Neural progenitor cell (in vitro differentiated cells): ENCODE data around the gene TAMALIN. TPM values are rescaled to one million over a fixed set of nuclear protein-coding genes. Genes with fewer than 3 reads are reported as not detected.

Source experiments
- DNase-seq: peaks from one replicate; pipeline ENCODE4 v3.0.0-alpha.2; 2016; ENCODE audit warnings: low spot score
- H2AFZ ChIP-seq: fragments of 200-600 bp; sonication (generic); replicated peaks from 2 replicates; pipeline ENCODE4 v1.6.1; 2016; ENCODE audit warnings: antibody characterized with exemption
- H3F3A ChIP-seq: fragments of 200-600 bp; sonication (generic); 2 replicates; pipeline ENCODE4 v1.6.1; 2016; ENCODE audit warnings: antibody characterized with exemption, low read depth
- H3K27ac ChIP-seq: fragments of 200-600 bp; sonication (generic); 2 replicates; pipeline ENCODE4 v1.5.1; 2016; ENCODE audit warnings: mild to moderate bottlenecking
- H3K27me3 ChIP-seq: fragments of 200-600 bp; sonication (generic); 2 replicates; pipeline ENCODE4 v1.6.1; 2016; ENCODE audit warnings: mild to moderate bottlenecking, moderate library complexity
- H3K36me3 ChIP-seq: fragments of 200-600 bp; sonication (generic); 2 replicates; pipeline ENCODE4 v1.5.1; 2016
- H3K4me1 ChIP-seq: fragments of 200-600 bp; sonication (generic); 2 replicates; pipeline ENCODE4 v1.6.1; 2016; ENCODE audit warnings: mixed run types
- H3K4me2 ChIP-seq: fragments of 200-600 bp; sonication (generic); 2 replicates; pipeline ENCODE4 v1.6.1; 2016
- H3K4me3 ChIP-seq: fragments of 200-600 bp; sonication (generic); 2 replicates; pipeline ENCODE4 v1.5.1; 2016
- H3K79me2 ChIP-seq: fragments of 200-600 bp; sonication (generic); 2 replicates; pipeline ENCODE4 v1.6.1; 2016; ENCODE audit warnings: low read depth
- H3K9ac ChIP-seq: fragments of 200-600 bp; sonication (generic); 2 replicates; pipeline ENCODE4 v1.6.1; 2016
- H3K9me3 ChIP-seq: fragments of 200-600 bp; sonication (generic); 2 replicates; pipeline ENCODE4 v1.5.1; 2016; ENCODE audit warnings: low read depth
- H4K20me1 ChIP-seq: fragments of 200-600 bp; sonication (generic); 2 replicates; pipeline ENCODE4 v1.6.1; 2016; ENCODE audit warnings: low read depth
- H3K27ac Mint-ChIP-seq: 3 replicates; pipeline ENCODE4 v1.8.0; 2021; ENCODE audit warnings: mixed read lengths
- H3K27me3 Mint-ChIP-seq: 2 replicates; pipeline ENCODE4 v1.8.0; 2022; ENCODE audit warnings: low read depth, mild to moderate bottlenecking, inconsistent platforms, moderate library complexity, mixed read lengths; ENCODE audit not compliant: insufficient read depth
- H3K36me3 Mint-ChIP-seq: 3 replicates; pipeline ENCODE4 v1.8.0; 2021; ENCODE audit warnings: mixed read lengths
- H3K4me1 Mint-ChIP-seq: 3 replicates; pipeline ENCODE4 v1.8.0; 2021; ENCODE audit warnings: mixed read lengths
- H3K4me3 Mint-ChIP-seq: 3 replicates; pipeline ENCODE4 v1.8.0; 2021; ENCODE audit warnings: mild to moderate bottlenecking, moderate library complexity, mixed read lengths
- H3K9me3 Mint-ChIP-seq: 3 replicates; pipeline ENCODE4 v1.8.0; 2020; ENCODE audit warnings: mixed read lengths
- EZH2 ChIP-seq: fragments of 200-600 bp; sonication (generic); IDR thresholded peaks from 2 replicates; pipeline ENCODE4 v1.6.1; 2017; ENCODE audit warnings: antibody characterized with exemption, mild to moderate bottlenecking, moderate library complexity
- EZH2phosphoT487 ChIP-seq: fragments of 200-600 bp; sonication (generic); IDR thresholded peaks from 2 replicates; pipeline ENCODE4 v1.6.1; 2017; ENCODE audit warnings: antibody characterized with exemption
- total RNA-seq: library from RNA; depleted of rRNA; stranded (reverse); fragments of >200 nt; gene quantifications from 2 replicates; pipeline ENCODE4 v1.2.3, GENCODE V29; 2015; ENCODE audit warnings: low replicate concordance
- TF ChIP-seq, protein P1 (sequence below): fragments of 200-600 bp; sonication (generic); IDR thresholded peaks from 2 replicates; pipeline ENCODE4 v1.5.1; 2017; ENCODE audit warnings: antibody characterized with exemption, mild to moderate bottlenecking

The TAMALIN gene
- total RNA-seq, 1 donor from 2014 or later: 1.1 TPM

DNA sequence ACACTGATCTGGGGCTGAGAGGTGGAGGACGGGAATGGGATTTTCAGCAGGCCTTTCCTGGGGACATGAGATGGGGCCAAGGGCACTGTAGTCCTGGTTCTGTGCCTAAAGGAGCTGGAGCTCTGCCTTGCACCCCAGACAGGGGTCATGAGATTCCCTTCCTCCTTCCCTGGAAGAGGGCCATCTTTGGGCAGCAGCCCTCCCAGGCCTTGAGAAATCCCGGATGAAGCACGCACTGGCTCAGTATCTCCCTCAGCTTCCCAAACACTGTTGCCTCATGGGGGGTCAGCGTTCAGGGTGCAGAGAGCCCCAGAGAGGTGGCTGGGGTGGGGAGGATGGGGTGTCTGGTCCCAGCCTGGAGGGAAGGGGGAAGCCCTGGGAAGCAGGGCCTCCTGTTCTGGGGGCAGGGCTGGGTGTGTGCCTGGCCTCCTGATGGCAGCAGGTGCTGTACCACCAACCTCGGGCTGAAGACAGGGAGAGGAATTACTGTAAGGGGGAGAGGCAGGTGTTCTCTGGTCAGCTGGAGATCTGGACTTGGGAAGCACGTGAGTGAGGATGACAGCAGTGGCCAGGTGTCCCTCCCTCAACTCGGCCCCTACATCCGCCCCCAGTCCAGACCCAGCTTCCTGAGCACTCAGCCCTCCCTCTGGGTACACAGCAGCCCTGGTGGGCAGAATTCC lies 36.1 kb downstream of the TAMALIN start:
- Histone ChIP-seq H3K36me3 (no peaks in the 10 kb centered on the region), H3K9ac (no peak overlapping the region), H2AFZ (no peak overlapping the region), H3K4me3 (no peak overlapping the region), H4K20me1 (peaks cover 41% of the 10 kb centered on the region), H3K4me2 (no peak overlapping the region), H3K79me2 (no peaks in the 10 kb centered on the region), H3K4me1 (no peaks in the 10 kb centered on the region), H3F3A (peaks cover 13% of the 10 kb centered on the region), H3K27me3 (peaks cover 15% of the 10 kb centered on the region), H3K27ac (no peak overlapping the region), H3K9me3 (no peaks in the 10 kb centered on the region)
- no peak overlapping the region for H3K4me3 Mint-ChIP-seq
- DNase-seq: no peak
- H3K36me3 Mint-ChIP-seq: peaks cover 6% of the 10 kb centered on the region
- peaks cover 16% of the 10 kb centered on the region for H3K4me1 Mint-ChIP-seq
- no peaks in the 10 kb centered on the region for H3K9me3 Mint-ChIP-seq
- H3K27ac Mint-ChIP-seq: no peak overlapping the region
- H3K27me3 Mint-ChIP-seq: peaks cover 9% of the 10 kb centered on the region
- TF ChIP-seq EZH2 (no peak), EZH2phosphoT487 (no peak)
- TF ChIP-seq, protein P1, sequence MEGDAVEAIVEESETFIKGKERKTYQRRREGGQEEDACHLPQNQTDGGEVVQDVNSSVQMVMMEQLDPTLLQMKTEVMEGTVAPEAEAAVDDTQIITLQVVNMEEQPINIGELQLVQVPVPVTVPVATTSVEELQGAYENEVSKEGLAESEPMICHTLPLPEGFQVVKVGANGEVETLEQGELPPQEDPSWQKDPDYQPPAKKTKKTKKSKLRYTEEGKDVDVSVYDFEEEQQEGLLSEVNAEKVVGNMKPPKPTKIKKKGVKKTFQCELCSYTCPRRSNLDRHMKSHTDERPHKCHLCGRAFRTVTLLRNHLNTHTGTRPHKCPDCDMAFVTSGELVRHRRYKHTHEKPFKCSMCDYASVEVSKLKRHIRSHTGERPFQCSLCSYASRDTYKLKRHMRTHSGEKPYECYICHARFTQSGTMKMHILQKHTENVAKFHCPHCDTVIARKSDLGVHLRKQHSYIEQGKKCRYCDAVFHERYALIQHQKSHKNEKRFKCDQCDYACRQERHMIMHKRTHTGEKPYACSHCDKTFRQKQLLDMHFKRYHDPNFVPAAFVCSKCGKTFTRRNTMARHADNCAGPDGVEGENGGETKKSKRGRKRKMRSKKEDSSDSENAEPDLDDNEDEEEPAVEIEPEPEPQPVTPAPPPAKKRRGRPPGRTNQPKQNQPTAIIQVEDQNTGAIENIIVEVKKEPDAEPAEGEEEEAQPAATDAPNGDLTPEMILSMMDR: no peak

DNA sequence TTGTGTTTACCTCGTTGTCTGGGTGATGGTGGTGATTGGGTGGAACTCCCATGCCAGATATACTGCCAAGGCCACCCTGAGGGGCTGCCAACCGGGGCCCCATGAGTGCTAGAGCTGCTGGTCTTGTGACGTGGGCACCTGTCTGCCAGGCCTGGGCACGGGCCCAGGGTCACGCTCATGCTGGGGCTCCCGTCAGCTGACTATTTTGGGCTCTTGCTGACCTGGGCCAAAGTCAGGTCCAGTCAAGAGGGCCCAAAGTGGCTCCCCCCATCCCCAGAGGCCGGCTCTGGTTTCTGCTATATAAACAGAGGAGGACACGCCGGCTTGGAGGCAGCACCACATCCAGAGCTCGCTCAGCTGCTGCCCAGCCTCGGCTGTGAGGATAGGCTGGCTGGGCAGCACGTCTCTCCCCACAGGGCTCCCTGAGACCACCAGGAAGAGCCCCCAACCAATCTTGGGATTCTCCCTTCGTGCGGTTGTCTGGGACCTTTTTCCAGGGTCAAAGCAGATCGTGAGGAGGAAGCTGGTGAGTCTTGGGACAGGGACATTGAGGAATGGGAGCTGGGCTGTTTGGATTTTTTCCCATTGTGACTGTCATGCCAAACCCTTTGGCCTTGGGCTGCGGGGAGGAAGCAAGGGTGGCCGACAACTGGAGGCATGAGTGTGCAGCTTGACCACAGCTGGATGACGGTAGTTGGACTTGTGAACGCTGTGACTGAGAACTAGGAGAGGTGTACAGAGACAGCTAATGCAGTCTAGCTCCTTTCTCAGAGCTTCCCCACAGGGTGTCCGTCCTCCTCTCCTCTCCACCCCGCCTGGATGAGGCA lies 36.9 kb downstream of the TAMALIN start:
- H3K4me3 Mint-ChIP-seq: no peak overlapping the region
- H3K4me2 ChIP-seq: no peak overlapping the region
- H3K79me2 ChIP-seq: no peaks in the 10 kb centered on the region
- peaks cover 6% of the 10 kb centered on the region for H3F3A ChIP-seq
- peaks cover 14% of the 10 kb centered on the region for H3K27me3 ChIP-seq
- H3K4me1 Mint-ChIP-seq: peaks cover 11% of the 10 kb centered on the region
- peaks cover 6% of the 10 kb centered on the region for H3K36me3 Mint-ChIP-seq
- no peak for DNase-seq
- no peaks in the 10 kb centered on the region for H3K4me1 ChIP-seq
- H3K9me3 Mint-ChIP-seq: no peaks in the 10 kb centered on the region
- no peaks in the 10 kb centered on the region for H3K36me3 ChIP-seq
- TF ChIP-seq, protein P1: no peak
- TF ChIP-seq EZH2phosphoT487 (no peak), EZH2 (no peak)
- H3K27me3 Mint-ChIP-seq: peaks cover 4% of the 10 kb centered on the region
- H3K27ac Mint-ChIP-seq: no peak overlapping the region
- H3K9ac ChIP-seq: no peak overlapping the region
- no peak overlapping the region for H3K27ac ChIP-seq
- peaks cover 33% of the 10 kb centered on the region for H4K20me1 ChIP-seq
- no peaks in the 10 kb centered on the region for H3K9me3 ChIP-seq
- no peak overlapping the region for H3K4me3 ChIP-seq
- no peak overlapping the region for H2AFZ ChIP-seq

DNA sequence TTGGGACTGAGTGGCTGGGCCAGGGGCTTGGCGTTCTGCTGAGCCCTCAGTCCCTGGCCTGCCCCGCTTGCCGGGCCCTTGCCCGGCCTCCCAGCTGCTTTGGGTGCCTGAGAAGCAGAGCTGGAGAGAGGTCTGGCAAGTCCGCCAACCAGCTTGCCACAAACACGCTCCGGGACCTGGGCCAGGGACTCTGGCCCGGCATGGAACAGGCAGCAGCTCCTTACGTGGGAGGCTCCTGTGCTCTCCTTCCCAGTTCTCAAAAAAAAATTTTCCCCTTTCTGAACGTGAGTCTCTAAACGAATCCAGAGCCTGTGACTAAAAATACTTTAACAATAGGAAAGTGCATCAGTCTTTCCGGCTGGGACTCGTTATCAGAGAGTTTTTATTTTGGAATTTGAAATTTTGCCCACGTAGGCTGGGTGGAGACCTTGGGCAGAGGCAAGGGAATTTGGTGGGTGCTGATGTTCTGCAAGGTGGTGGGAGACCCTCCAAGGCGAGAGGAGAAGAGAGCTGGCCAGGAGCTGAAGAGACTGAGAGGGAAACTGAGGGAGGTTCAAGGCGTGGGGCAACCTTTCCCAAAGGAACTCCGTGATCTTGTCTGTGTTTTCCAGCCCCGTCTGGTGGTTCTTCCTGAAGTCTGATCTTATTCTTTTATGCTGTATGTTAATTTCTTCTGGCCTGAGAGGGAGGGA lies 37.7 kb downstream of the TAMALIN start:
- Histone ChIP-seq H3K79me2 (no peaks in the 10 kb centered on the region), H3K36me3 (no peaks in the 10 kb centered on the region), H3K9ac (no peak overlapping the region), H2AFZ (no peak overlapping the region), H3K27me3 (peaks cover 15% of the 10 kb centered on the region), H3F3A (no peaks in the 10 kb centered on the region), H3K4me2 (no peak overlapping the region), H3K27ac (no peak overlapping the region), H3K9me3 (no peaks in the 10 kb centered on the region), H3K4me3 (no peak overlapping the region), H4K20me1 (peaks cover 25% of the 10 kb centered on the region), H3K4me1 (no peaks in the 10 kb centered on the region)
- Mint-ChIP-seq H3K4me3 (no peak overlapping the region), H3K36me3 (peaks cover 10% of the 10 kb centered on the region), H3K9me3 (no peaks in the 10 kb centered on the region), H3K27me3 (peaks cover 8% of the 10 kb centered on the region), H3K27ac (no peak overlapping the region), H3K4me1 (peaks cover 7% of the 10 kb centered on the region)
- TF ChIP-seq EZH2 (no peak), EZH2phosphoT487 (no peak)
- TF ChIP-seq, protein P1: no peak
- no peak for DNase-seq
